HK-2 (cell line): ENCODE measurements around the gene LUM.
"Not testable (repeated sequence)": the region's sequence is repeated elsewhere in the genome, so short reads cannot be mapped to it uniquely, and the experiment has no call there.

Source experiments
- DNase-seq: peaks from one replicate; pipeline ENCODE4 v3.0.0-alpha.2; 2018; ENCODE audit not compliant: unreplicated experiment

The LUM gene

GRCh38 chr12:91109581-91110310 lies 1.5 kb downstream of the LUM start:
- DNase-seq, result no peak

GRCh38 chr12:91109148-91109564 lies 2.1 kb downstream of the LUM start:
- peak; percentile 69 for DNase-seq

GRCh38 chr12:91108196-91108755 lies 3.0 kb downstream of the LUM start:
- no peak for DNase-seq

GRCh38 chr12:91106283-91106682 lies 5.0 kb downstream of the LUM start:
- no peak for DNase-seq

GRCh38 chr12:91105807-91106206 lies 5.5 kb downstream of the LUM start:
- DNase-seq, result no peak

GRCh38 chr12:91104812-91105466 lies 6.4 kb downstream of the LUM start:
- DNase-seq, result no peak

GRCh38 chr12:91103624-91104023 lies 7.7 kb downstream of the LUM start:
- DNase-seq, result no peak

GRCh38 chr12:91103101-91103500 lies 8.2 kb downstream of the LUM start:
- no peak for DNase-seq

- no peak for DNase-seq
Measured at GRCh38 chr12:91100906-91101305, 10.4 kb downstream of the LUM start.

GRCh38 chr12:91099836-91100235 lies 11.5 kb downstream of the LUM start:
- DNase-seq, result no peak

- no peak for DNase-seq
Measured at GRCh38 chr12:91099341-91099740, 12.0 kb downstream of the LUM start.

GRCh38 chr12:91098941-91099340 lies 12.4 kb downstream of the LUM start:
- DNase-seq, result peak; percentile 27

GRCh38 chr12:91098461-91098860 lies 12.8 kb downstream of the LUM start:
- no peak for DNase-seq

- DNase-seq, result no peak
Measured at GRCh38 chr12:91094957-91095356, 16.3 kb downstream of the LUM start.

- DNase-seq, result no peak
Measured at GRCh38 chr12:91094032-91094662, 17.1 kb downstream of the LUM start.

- DNase-seq, result no peak
Measured at GRCh38 chr12:91093341-91093740, 18.0 kb downstream of the LUM start.

- DNase-seq, result no peak
Measured at GRCh38 chr12:91091916-91092715, 19.2 kb downstream of the LUM start.

GRCh38 chr12:91089953-91090352 lies 21.3 kb downstream of the LUM start:
- not testable (repeated sequence) for DNase-seq

- DNase-seq, result no peak
Measured at GRCh38 chr12:91080041-91080440, 31.3 kb downstream of the LUM start.

- no peak for DNase-seq
Measured at GRCh38 chr12:91078501-91078900, 32.8 kb downstream of the LUM start.

GRCh38 chr12:91077228-91077954 lies 33.9 kb downstream of the LUM start:
- no peak for DNase-seq
